Measurements from ENCODE around the gene PPP4C. TPM values are rescaled to one million over a fixed set of nuclear protein-coding genes. Genes with fewer than 3 reads are reported as not detected.
"Not testable (repeated sequence)": the region's sequence is repeated elsewhere in the genome, so short reads cannot be mapped to it uniquely, and the experiment has no call there.

The PPP4C gene
- total and polyA plus RNA-seq, 3 experiments from 2014 or later: 137 to 201 (median 149) TPM

- no peaks in the 10 kb centered on the region for H3K9me3 ChIP-seq (ENCODE audit: low read length)
- peaks cover 12 to 21% (median 12%) of the 10 kb centered on the region in 3 donors for H3K4me1 Mint-ChIP-seq
- H3K4me3 Mint-ChIP-seq: no peak overlapping the region
- H3K27ac ChIP-seq (ENCODE audit: low read depth, low read length): no peak overlapping the region
- no peaks in the 10 kb centered on the region for H3K9me3 Mint-ChIP-seq
- peaks cover 19% of the 10 kb centered on the region for H3K4me1 ChIP-seq (ENCODE audit: insufficient read depth, low read length)
- POLR2A ChIA-PET: interaction anchor here (0.6 kb wide), 2 partner anchors 13 to 17 kb away, joined by 3 to 4 read pairs; partner anchors contain the start of gene YPEL3
- no peak overlapping the region for H3K27ac Mint-ChIP-seq
- no peak overlapping the region for H3K4me3 ChIP-seq (ENCODE audit: low read length)
- DNase-seq: peak in 4 of 5 donors; percentile 25 to 65 (median 36)
- peaks cover 3 to 57% (median 4%) of the 10 kb centered on the region in 3 donors for H3K36me3 Mint-ChIP-seq
- CTCF ChIA-PET: interaction anchor here (0.9 to 4.6 kb wide), 11 partner anchors 11 to 297 kb away, joined by 3 to 22 read pairs (median 4); partner anchors contain the start of genes ALDOA, CORO1A and TBX6
- no peaks in the 10 kb centered on the region for H3K27me3 ChIP-seq (ENCODE audit: insufficient read depth, low read length, poor library complexity, severe bottlenecking)
- H3K36me3 ChIP-seq (ENCODE audit: insufficient read depth, low read length): no peaks in the 10 kb centered on the region
- no peaks in the 10 kb centered on the region for H3K27me3 Mint-ChIP-seq
Measured at GRCh38 chr16:30112197-30113030, 36.6 kb downstream of the PPP4C start.

GRCh38 chr16:30113031-30113710 is 37.4 kb downstream of the PPP4C start, which contains the start of gene GDPD3:
Gene GDPD3, minus strand, starts transcription at chr16:30113537. Its CDS starts 59 bp downstream, at chr16:30113478.
- Mint-ChIP-seq H3K4me1 (peaks cover 12 to 21% (median 12%) of the 10 kb centered on the region in 3 donors), H3K27ac (peak within 1 kb of the TSS in 3 of 8 donors; percentile 54 to 75 (median 74)), H3K4me3 (no peak within 1 kb of the TSS), H3K9me3 (no peaks in the 10 kb centered on the region), H3K27me3 (no peaks in the 10 kb centered on the region), H3K36me3 (peaks cover 3 to 55% (median 4%) of the 10 kb centered on the region in 3 donors)
- no peak for DNase-seq
- CTCF ChIA-PET: interaction anchor here (0.9 to 4.6 kb wide), 7 partner anchors 11 to 296 kb away, joined by 3 to 22 read pairs (median 4); partner anchors contain the start of genes CORO1A and TBX6
- Histone ChIP-seq H3K4me3 (ENCODE audit: low read length) (no peak within 1 kb of the TSS), H3K4me1 (ENCODE audit: insufficient read depth, low read length) (peaks cover 19% of the 10 kb centered on the region), H3K27me3 (ENCODE audit: insufficient read depth, low read length, poor library complexity, severe bottlenecking) (no peaks in the 10 kb centered on the region), H3K36me3 (ENCODE audit: insufficient read depth, low read length) (no peaks in the 10 kb centered on the region), H3K9me3 (ENCODE audit: low read length) (no peaks in the 10 kb centered on the region), H3K27ac (ENCODE audit: low read depth, low read length) (no peak within 1 kb of the TSS)
- POLR2A ChIA-PET: interaction anchor here (0.6 kb wide), 1 partner anchor 14 kb away, joined by 4 read pairs; no protein-coding TSS in a partner anchor

DNA sequence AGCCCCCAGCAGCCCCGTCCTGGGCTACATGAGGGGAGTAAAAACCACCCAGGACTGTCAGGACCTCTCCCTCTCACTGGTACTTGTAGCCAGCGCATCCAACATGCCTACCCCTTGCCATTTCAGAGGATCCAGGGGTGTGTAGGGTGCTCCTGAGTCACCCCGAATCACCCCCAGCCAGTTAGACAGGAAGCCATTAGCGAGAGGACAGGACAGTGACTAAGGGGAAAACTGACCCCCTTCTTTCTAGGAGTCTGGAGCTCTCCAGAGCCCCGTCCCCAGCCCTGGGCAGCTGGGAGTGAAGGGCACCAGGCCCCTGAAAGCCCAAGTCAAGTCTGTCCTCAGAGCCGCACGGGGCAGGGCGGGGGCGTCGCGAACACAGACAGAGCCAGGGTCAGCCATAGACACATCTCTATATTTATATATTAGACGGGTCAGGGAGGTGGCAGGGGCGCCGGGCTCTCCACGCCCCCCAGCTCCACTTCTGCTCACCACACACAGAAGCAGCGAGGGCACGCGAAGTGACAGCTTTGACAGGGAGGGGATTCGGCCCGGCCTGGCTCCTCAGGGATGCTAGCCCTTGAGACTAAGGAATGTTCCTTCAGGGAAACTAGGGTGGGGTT is 38.0 kb downstream of the PPP4C start:
- Mint-ChIP-seq H3K27me3 (no peaks in the 10 kb centered on the region), H3K27ac (peak overlapping the region in 2 of 8 donors; percentile 74 to 75), H3K4me3 (no peak overlapping the region), H3K9me3 (no peaks in the 10 kb centered on the region), H3K36me3 (peaks cover 3 to 56% (median 4%) of the 10 kb centered on the region in 3 donors), H3K4me1 (peaks cover 12 to 21% (median 12%) of the 10 kb centered on the region in 3 donors)
- Histone ChIP-seq H3K4me3 (ENCODE audit: low read length) (no peak overlapping the region), H3K27ac (ENCODE audit: low read depth, low read length) (no peak overlapping the region), H3K27me3 (ENCODE audit: insufficient read depth, low read length, poor library complexity, severe bottlenecking) (no peaks in the 10 kb centered on the region), H3K4me1 (ENCODE audit: insufficient read depth, low read length) (peaks cover 19% of the 10 kb centered on the region), H3K36me3 (ENCODE audit: insufficient read depth, low read length) (no peaks in the 10 kb centered on the region), H3K9me3 (ENCODE audit: low read length) (no peaks in the 10 kb centered on the region)
- DNase-seq: no peak
- ChIA-PET POLR2A (no interaction called here), CTCF (interaction anchor here (0.9 to 4.6 kb wide), 5 partner anchors 10 to 296 kb away, joined by 3 to 22 read pairs (median 5); partner anchors contain the start of gene TBX6)

GRCh38 chr16:30114411-30114810 is 38.6 kb downstream of the PPP4C start:
- no peaks in the 10 kb centered on the region for H3K27me3 ChIP-seq (ENCODE audit: insufficient read depth, low read length, poor library complexity, severe bottlenecking)
- Mint-ChIP-seq H3K9me3 (no peaks in the 10 kb centered on the region), H3K27me3 (no peaks in the 10 kb centered on the region), H3K36me3 (peaks cover 4 to 60% (median 6%) of the 10 kb centered on the region in 3 donors), H3K4me3 (no peak overlapping the region), H3K4me1 (peaks cover 12 to 25% (median 12%) of the 10 kb centered on the region in 3 donors), H3K27ac (peak overlapping the region in 5 of 8 donors; percentile 24 to 94 (median 86))
- no peaks in the 10 kb centered on the region for H3K9me3 ChIP-seq (ENCODE audit: low read length)
- POLR2A ChIA-PET: no interaction called here
- H3K4me3 ChIP-seq (ENCODE audit: low read length): no peak overlapping the region
- peaks cover 4% of the 10 kb centered on the region for H3K36me3 ChIP-seq (ENCODE audit: insufficient read depth, low read length)
- H3K27ac ChIP-seq (ENCODE audit: low read depth, low read length): no peak overlapping the region
- CTCF ChIA-PET: interaction anchor here (1.2 to 2.4 kb wide), 3 partner anchors 9 to 295 kb away, joined by 3 to 5 read pairs (median 4); no protein-coding TSS in a partner anchor
- no peak for DNase-seq
- peaks cover 19% of the 10 kb centered on the region for H3K4me1 ChIP-seq (ENCODE audit: insufficient read depth, low read length)

DNA sequence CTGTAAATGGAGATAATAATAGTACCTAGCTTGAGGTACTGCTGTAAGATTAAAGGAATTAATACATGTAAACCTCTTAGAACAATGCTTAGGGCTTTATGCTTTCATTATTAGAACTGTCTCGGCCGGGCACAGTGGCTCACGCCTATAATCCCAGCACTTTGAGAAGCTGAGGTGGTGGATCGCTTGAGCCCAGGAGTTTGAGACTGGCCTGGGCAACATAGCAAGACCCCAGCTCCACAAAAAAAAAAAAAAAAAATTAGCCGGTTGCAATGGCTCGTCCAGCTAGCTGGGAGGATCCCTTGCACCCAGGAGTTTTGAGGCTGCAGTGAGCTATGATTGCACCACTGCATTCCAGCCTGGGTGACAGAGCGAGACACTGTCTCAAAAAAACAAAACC is 39.0 kb downstream of the PPP4C start:
- not testable (repeated sequence) for H3K27me3 Mint-ChIP-seq; H3K36me3 ChIP-seq (ENCODE audit: insufficient read depth, low read length); H3K9me3 Mint-ChIP-seq; H3K27ac ChIP-seq (ENCODE audit: low read depth, low read length); DNase-seq; H3K9me3 ChIP-seq (ENCODE audit: low read length); H3K4me3 ChIP-seq (ENCODE audit: low read length); H3K27me3 ChIP-seq (ENCODE audit: insufficient read depth, low read length, poor library complexity, severe bottlenecking)
- H3K4me1 Mint-ChIP-seq: peaks cover 12 to 28% (median 14%) of the 10 kb centered on the region in 3 donors
- peak overlapping the region in 3 of 7 donors; percentile 45 to 76 (median 49) for H3K4me3 Mint-ChIP-seq
- H3K4me1 ChIP-seq (ENCODE audit: insufficient read depth, low read length): peaks cover 19% of the 10 kb centered on the region
- POLR2A ChIA-PET: interaction anchor here (0.7 to 1.2 kb wide), 3 partner anchors 11 to 280 kb away, joined by 3 to 5 read pairs (median 4); partner anchors contain the start of gene YPEL3
- CTCF ChIA-PET: interaction anchor here (0.7 to 2.0 kb wide), 3 partner anchors 9 to 40 kb away, joined by 3 to 4 read pairs (median 3); no protein-coding TSS in a partner anchor
- peak overlapping the region in 7 of 8 donors; percentile 54 to 94 (median 84) for H3K27ac Mint-ChIP-seq
- peaks cover 4 to 60% (median 7%) of the 10 kb centered on the region in 3 donors for H3K36me3 Mint-ChIP-seq

DNA sequence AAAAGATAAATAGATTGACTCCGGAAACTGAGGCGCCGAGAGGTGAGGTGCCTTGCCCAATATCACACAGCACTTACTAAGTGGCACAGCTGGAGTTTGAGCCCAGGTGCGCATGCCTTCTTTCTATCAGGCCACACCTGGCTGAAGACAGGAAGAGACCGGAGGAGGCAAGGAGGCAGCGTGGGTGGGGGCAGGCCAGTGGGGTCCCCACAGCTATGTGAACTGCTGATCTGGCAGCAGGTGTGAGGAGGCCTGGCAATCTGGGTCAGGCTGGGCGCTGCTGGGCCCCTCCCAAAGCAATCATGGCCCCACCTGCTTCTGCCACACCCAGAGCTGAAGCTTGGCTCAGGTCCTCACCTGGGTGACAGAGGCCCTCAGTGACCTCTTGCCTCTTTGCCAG is 39.4 kb downstream of the PPP4C start:
- CTCF ChIA-PET: interaction anchor here (0.7 to 1.2 kb wide), 2 partner anchors 22 to 40 kb away, joined by 3 read pairs; no protein-coding TSS in a partner anchor
- peaks cover 9% of the 10 kb centered on the region for H3K36me3 ChIP-seq (ENCODE audit: insufficient read depth, low read length)

More for the DNA sequence above, 39.4 kb downstream of the PPP4C start:
- peaks cover 19% of the 10 kb centered on the region for H3K4me1 ChIP-seq (ENCODE audit: insufficient read depth, low read length)
- POLR2A ChIA-PET: interaction anchor here (0.6 to 1.2 kb wide), 4 partner anchors 10 to 280 kb away, joined by 3 to 5 read pairs (median 4); partner anchors contain the start of gene YPEL3
- Mint-ChIP-seq H3K36me3 (peaks cover 4 to 59% (median 7%) of the 10 kb centered on the region in 3 donors), H3K4me1 (peaks cover 15 to 32% (median 18%) of the 10 kb centered on the region in 3 donors), H3K4me3 (peak overlapping the region in 3 of 7 donors; percentile 45 to 76 (median 49)), H3K27me3 (no peaks in the 10 kb centered on the region), H3K27ac (peak overlapping the region in 7 of 8 donors; percentile 54 to 94 (median 84)), H3K9me3 (no peaks in the 10 kb centered on the region)
- no peak overlapping the region for H3K27ac ChIP-seq (ENCODE audit: low read depth, low read length)
- no peaks in the 10 kb centered on the region for H3K27me3 ChIP-seq (ENCODE audit: insufficient read depth, low read length, poor library complexity, severe bottlenecking)
- H3K4me3 ChIP-seq (ENCODE audit: low read length): no peak overlapping the region
- DNase-seq: peak in 1 of 5 donors; percentile 18
- H3K9me3 ChIP-seq (ENCODE audit: low read length): no peaks in the 10 kb centered on the region

Measured in CD8-positive, alpha-beta memory T cell (primary cell).